Karpas-422 (cell line): ENCODE results near the gene MUTYH. TPM values are rescaled to one million over a fixed set of nuclear protein-coding genes. Genes with fewer than 3 reads are reported as not detected.
"Not testable (repeated sequence)": the region's sequence is repeated elsewhere in the genome, so short reads cannot be mapped to it uniquely, and the experiment has no call there.

Source experiments
- DNase-seq: peaks from one replicate; pipeline ENCODE4 v3.0.0-alpha.2; 2015
- H2AFZ ChIP-seq: fragments of 200-600 bp; sonication (generic); 2 replicates; pipeline ENCODE4 v1.6.1; 2014; ENCODE audit warnings: antibody characterized with exemption, low read length, mixed read lengths
- H3K27ac ChIP-seq: fragments of 200-600 bp; sonication (generic); 2 replicates; pipeline ENCODE4 v1.5.1; 2014; ENCODE audit warnings: mild to moderate bottlenecking, low read length, moderate library complexity
- H3K27me3 ChIP-seq: fragments of 200-600 bp; sonication (generic); 2 replicates; pipeline ENCODE4 v1.6.1; 2014; ENCODE audit warnings: low read length, mixed read lengths
- H3K36me3 ChIP-seq: fragments of 200-600 bp; sonication (generic); 2 replicates; pipeline ENCODE4 v1.6.1; 2014; ENCODE audit warnings: low read length, mixed read lengths; ENCODE audit not compliant: insufficient read depth
- H3K4me1 ChIP-seq: fragments of 200-600 bp; sonication (generic); 2 replicates; pipeline ENCODE4 v1.6.1; 2014; ENCODE audit warnings: mild to moderate bottlenecking, low read length, mixed read lengths
- H3K4me2 ChIP-seq: fragments of 200-600 bp; sonication (generic); 2 replicates; pipeline ENCODE4 v1.6.1; 2014; ENCODE audit warnings: low read length, low read depth, mild to moderate bottlenecking; ENCODE audit not compliant: poor library complexity, severe bottlenecking
- H3K4me3 ChIP-seq: fragments of 200-600 bp; sonication (generic); 2 replicates; pipeline ENCODE4 v1.5.1; 2014; ENCODE audit warnings: mild to moderate bottlenecking, antibody characterized with exemption, low read length, mixed read lengths
- H3K79me2 ChIP-seq: fragments of 200-600 bp; sonication (generic); 2 replicates; pipeline ENCODE4 v1.6.1; 2014; ENCODE audit warnings: mild to moderate bottlenecking, low read length, mixed read lengths
- H3K9ac ChIP-seq: fragments of 200-600 bp; sonication (generic); 2 replicates; pipeline ENCODE4 v1.6.0; 2014; ENCODE audit warnings: low read length
- H3K9me2 ChIP-seq: fragments of 200-600 bp; sonication (generic), shearing (Covaris generic); replicated peaks from 2 replicates; pipeline ENCODE4 v1.6.0; 2014; ENCODE audit warnings: mild to moderate bottlenecking, low read length, moderate library complexity; ENCODE audit not compliant: insufficient read depth
- H3K9me3 ChIP-seq: fragments of 300-700, 200-600 bp; sonication (generic); 2 replicates; pipeline ENCODE4 v1.6.1; 2014; ENCODE audit warnings: low read length, mixed read lengths
- H4K20me1 ChIP-seq: fragments of 200-600 bp; sonication (generic); 2 replicates; pipeline ENCODE4 v1.6.1; 2014; ENCODE audit warnings: mild to moderate bottlenecking, antibody characterized with exemption, low read length, low read depth; ENCODE audit not compliant: insufficient read depth
- total RNA-seq: library from RNA; depleted of rRNA; stranded (reverse); fragments of >200 nt; shearing (Covaris generic); gene quantifications from 2 replicates; pipeline ENCODE4 v1.2.3, GENCODE V29; 2014; ENCODE audit warnings: low replicate concordance

MUTYH gene
- total RNA-seq, 1 experiment from 2014 or later: 53.9 TPM

DNA sequence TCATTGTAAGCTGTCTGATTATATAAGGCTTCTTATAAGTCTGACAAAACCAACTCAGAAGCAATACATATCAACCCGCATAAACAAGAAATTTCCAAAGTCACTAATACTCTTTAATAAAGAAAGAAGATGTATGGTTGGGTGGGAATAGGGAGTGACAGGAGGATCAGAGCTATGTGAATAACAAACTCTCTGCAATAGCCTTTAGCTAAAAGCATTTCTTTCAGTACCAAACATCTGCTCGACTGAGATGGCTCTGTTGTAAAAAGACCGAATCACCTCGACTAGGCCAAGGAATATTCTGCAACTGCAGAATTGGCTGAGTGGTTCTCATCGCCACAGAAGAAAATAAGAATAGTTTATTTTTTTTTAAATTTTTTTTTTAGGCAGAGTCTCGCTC lies 39.3 kb upstream of the MUTYH start:
- Histone ChIP-seq H3K4me3 (no peak overlapping the region), H3K9me2 (no peaks in the 10 kb centered on the region), H3K36me3 (no peaks in the 10 kb centered on the region), H3K9ac (no peak overlapping the region), H3K27ac (no peak overlapping the region), H3K4me1 (no peaks in the 10 kb centered on the region), H3K9me3 (no peaks in the 10 kb centered on the region), H4K20me1 (no peaks in the 10 kb centered on the region), H3K4me2 (no peak overlapping the region), H2AFZ (no peak overlapping the region), H3K79me2 (no peaks in the 10 kb centered on the region), H3K27me3 (no peaks in the 10 kb centered on the region)
- DNase-seq: no peak

DNA sequence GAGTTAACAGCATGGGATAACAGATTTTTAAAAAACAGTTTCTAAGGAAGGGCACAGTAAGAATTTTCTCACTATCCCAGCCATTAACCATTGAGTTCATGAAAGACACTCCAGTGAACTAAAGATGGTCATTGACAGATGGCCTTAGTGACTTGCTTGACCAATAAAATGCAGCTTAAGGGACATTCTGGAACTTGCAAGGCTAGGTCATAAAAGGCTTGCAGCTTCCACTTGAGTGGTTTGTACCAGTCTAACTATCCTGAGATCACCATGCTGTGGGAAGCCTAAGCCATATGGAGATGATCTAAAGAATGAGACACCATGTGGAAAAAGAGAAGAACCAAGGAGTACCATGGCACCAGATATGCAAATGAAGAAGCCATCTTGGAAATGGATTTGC lies 37.9 kb upstream of the MUTYH start:
- DNase-seq: no peak
- Histone ChIP-seq H3K9me3 (no peaks in the 10 kb centered on the region), H3K9me2 (no peaks in the 10 kb centered on the region), H2AFZ (no peak overlapping the region), H3K27ac (no peak overlapping the region), H3K79me2 (no peaks in the 10 kb centered on the region), H4K20me1 (no peaks in the 10 kb centered on the region), H3K27me3 (no peaks in the 10 kb centered on the region), H3K4me2 (no peak overlapping the region), H3K36me3 (no peaks in the 10 kb centered on the region), H3K9ac (no peak overlapping the region), H3K4me3 (no peak overlapping the region), H3K4me1 (no peaks in the 10 kb centered on the region)

DNA sequence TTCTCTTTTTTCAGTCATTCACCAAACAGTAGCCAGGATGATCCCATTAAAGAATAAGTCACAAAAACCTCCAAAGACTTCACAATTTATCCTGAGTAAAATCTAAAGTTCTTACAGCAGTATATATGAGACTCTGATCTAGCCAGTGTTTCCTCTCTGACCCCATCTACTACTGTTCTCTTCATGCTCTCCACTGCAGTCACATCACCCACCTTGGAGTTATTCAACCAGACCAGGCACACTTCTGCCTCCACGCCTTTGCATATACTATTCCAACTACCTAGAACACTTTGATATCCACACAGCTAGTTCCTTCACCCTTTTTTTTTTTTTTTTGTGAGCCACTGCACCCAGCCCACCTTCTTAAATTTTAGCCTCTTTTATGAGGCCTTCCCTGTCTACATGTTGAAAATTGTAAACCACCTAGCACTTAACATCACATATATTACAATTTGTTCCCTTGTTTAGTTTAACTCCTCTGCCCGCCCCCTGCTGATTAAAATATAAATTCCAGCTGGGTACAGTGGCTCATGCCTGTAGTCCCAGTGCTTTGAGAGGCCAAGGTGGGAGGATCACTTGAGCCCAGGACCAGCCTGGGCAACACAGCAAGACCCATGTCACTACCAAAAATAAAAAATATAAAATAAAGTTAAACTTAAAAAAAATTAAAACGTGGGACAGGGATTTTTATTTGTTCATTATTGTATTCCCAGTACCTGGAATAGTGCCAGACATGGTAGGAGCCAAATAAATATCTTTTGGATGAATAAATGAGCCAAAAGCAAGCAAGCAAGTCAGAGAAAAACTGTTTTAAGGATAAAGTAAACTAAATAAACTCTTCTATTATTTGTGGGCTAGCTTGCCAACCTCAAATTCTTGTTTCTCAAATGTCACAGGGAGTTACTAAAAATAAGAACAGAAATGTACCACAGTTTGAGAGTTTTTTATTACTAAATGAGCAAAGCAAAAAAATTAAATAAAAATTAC lies 35.2 kb upstream of the MUTYH start:
- H3K36me3 ChIP-seq: no peaks in the 10 kb centered on the region
- H3K27ac ChIP-seq: no peak overlapping the region
- H3K9ac ChIP-seq: no peak overlapping the region
- H3K27me3 ChIP-seq: no peaks in the 10 kb centered on the region
- H3K4me2 ChIP-seq: no peak overlapping the region
- no peaks in the 10 kb centered on the region for H3K9me2 ChIP-seq
- H3K9me3 ChIP-seq: no peaks in the 10 kb centered on the region
- no peak overlapping the region for H2AFZ ChIP-seq
- DNase-seq: no peak
- H3K4me1 ChIP-seq: peaks cover 6% of the 10 kb centered on the region
- no peaks in the 10 kb centered on the region for H4K20me1 ChIP-seq
- no peaks in the 10 kb centered on the region for H3K79me2 ChIP-seq
- no peak overlapping the region for H3K4me3 ChIP-seq

DNA sequence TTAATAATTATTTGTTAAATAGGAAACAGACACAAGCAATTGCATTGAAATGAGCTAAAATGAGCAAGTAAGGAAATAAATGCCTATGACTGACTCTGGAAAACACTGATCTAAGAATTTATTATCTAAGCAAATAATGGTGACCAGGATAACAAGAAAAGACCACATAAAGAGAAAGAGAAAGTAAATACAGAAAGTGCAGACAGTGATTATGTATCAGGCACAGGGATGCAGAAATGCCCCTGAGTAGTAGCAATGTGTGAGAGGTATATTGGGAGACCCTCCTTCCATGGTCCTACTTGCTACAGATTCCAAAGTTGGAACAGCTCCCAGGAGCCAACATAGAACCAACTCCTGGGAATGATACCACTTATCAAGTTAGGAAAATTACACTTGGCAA lies 33.3 kb upstream of the MUTYH start:
- Histone ChIP-seq H3K4me2 (no peak overlapping the region), H3K4me3 (no peak overlapping the region)

DNA sequence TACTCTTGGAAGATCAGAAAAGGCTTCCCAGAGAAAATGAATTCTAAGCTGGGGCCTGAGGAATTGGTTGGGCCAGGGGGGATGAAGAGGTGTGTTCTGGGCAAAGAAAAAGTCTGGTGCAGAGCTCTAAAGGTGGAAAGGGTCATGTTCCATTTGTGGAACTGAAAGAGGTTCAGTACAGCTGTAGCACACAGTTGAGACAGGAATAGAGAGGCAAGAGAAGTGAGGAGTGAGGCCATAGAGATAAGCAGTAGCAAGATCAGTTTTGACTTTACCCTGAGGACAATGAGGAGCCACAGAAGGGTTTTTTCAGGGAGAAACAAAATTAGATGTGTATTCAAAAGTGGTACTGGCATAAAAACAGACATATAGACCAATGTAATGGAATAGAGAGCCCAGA lies 30.3 kb upstream of the MUTYH start:
- Histone ChIP-seq H4K20me1 (no peaks in the 10 kb centered on the region), H3K9me3 (no peaks in the 10 kb centered on the region), H3K27me3 (no peaks in the 10 kb centered on the region), H3K4me3 (no peak overlapping the region), H3K79me2 (no peaks in the 10 kb centered on the region), H3K4me1 (peaks cover 6% of the 10 kb centered on the region), H2AFZ (no peak overlapping the region), H3K9ac (no peak overlapping the region), H3K4me2 (no peak overlapping the region), H3K27ac (no peak overlapping the region), H3K36me3 (no peaks in the 10 kb centered on the region), H3K9me2 (no peaks in the 10 kb centered on the region)
- no peak for DNase-seq

More for the DNA sequence above, 33.3 kb upstream of the MUTYH start:
- no peak for DNase-seq
- no peak overlapping the region for H3K27ac ChIP-seq
- no peaks in the 10 kb centered on the region for H3K36me3 ChIP-seq
- no peaks in the 10 kb centered on the region for H3K79me2 ChIP-seq
- H3K9me2 ChIP-seq: no peaks in the 10 kb centered on the region
- no peak overlapping the region for H3K9ac ChIP-seq
- H4K20me1 ChIP-seq: no peaks in the 10 kb centered on the region
- H2AFZ ChIP-seq: no peak overlapping the region
- no peaks in the 10 kb centered on the region for H3K27me3 ChIP-seq
- peaks cover 6% of the 10 kb centered on the region for H3K4me1 ChIP-seq
- H3K9me3 ChIP-seq: no peaks in the 10 kb centered on the region

DNA sequence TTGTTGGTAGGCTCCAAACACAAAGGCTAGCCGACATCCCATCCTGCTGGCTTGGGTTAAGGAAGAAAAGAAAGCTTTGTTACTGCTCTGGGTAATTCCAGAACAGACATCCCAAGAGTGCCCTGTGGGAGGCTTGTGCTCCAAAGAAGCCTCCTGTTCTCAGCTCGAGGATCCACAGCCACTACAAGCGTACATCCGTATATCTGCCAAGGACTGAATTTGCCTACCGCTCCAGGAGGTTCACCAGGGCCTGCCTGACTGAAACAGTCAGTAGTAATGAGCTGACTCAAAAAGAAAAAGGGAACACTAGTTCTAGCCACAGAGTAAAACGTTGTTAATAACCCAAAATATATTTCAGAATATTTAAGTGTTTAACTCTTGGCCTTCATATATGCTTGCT lies 24.8 kb upstream of the MUTYH start:
- H3K9ac ChIP-seq: no peak overlapping the region
- H3K27me3 ChIP-seq: no peaks in the 10 kb centered on the region
- H3K4me3 ChIP-seq: no peak overlapping the region
- H3K9me2 ChIP-seq: no peaks in the 10 kb centered on the region
- H3K79me2 ChIP-seq: no peaks in the 10 kb centered on the region
- no peaks in the 10 kb centered on the region for H4K20me1 ChIP-seq
- H3K4me1 ChIP-seq: peaks cover 1% of the 10 kb centered on the region
- H3K9me3 ChIP-seq: no peaks in the 10 kb centered on the region
- no peaks in the 10 kb centered on the region for H3K36me3 ChIP-seq
- H3K27ac ChIP-seq: no peak overlapping the region
- no peak for DNase-seq
- H3K4me2 ChIP-seq: no peak overlapping the region
- H2AFZ ChIP-seq: no peak overlapping the region

DNA sequence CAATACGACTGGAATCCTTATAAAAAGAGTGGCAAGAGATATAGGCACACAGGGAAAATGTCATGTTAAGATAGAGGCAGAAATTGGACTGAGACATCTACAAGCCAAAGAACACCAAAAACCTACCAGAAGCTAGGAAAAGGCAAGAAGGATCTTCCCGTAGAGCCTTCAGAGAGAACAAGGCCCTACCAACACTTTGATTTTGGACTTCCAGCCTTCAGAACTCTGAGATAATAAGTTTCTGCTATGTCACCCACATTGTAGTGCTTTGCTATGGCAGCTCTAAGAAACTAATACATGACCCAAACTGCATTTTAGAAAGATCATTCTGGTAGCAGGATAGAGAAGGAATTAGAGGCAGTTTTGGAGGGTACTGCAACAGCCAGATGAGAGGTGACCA lies 24.1 kb upstream of the MUTYH start:
- Histone ChIP-seq H3K9ac (no peak overlapping the region), H3K4me1 (peaks cover 4% of the 10 kb centered on the region), H3K27me3 (no peaks in the 10 kb centered on the region), H3K9me2 (no peaks in the 10 kb centered on the region), H3K4me3 (no peak overlapping the region), H3K9me3 (no peaks in the 10 kb centered on the region), H3K27ac (no peak overlapping the region), H4K20me1 (no peaks in the 10 kb centered on the region), H3K36me3 (no peaks in the 10 kb centered on the region), H3K79me2 (no peaks in the 10 kb centered on the region), H2AFZ (no peak overlapping the region), H3K4me2 (no peak overlapping the region)
- no peak for DNase-seq

DNA sequence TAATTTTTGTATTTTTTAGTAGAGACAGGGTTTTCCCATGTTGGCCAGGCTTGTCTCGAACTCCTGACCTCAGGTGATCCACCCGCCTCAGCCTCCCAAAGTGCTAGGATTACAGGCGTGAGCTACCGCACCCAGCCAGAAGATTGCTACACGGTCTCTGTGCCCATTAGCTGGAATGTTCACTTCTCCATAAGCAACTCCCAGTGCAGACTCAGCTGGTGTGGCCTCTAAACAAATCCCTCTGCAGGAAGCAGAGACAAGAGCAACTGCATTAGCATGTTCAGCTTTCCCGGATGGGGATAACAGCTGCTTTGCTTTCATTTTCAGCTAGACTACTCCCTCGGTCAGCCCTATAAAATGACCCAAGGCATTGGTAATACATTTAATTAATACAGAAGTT lies 20.7 kb upstream of the MUTYH start:
- not testable (repeated sequence) for H3K9me2 ChIP-seq, H3K4me3 ChIP-seq, H3K27ac ChIP-seq, DNase-seq, H2AFZ ChIP-seq, H3K9ac ChIP-seq, H3K36me3 ChIP-seq, H3K79me2 ChIP-seq, H4K20me1 ChIP-seq, H3K9me3 ChIP-seq, H3K4me2 ChIP-seq, H3K27me3 ChIP-seq, H3K4me1 ChIP-seq
